Endothelial cell of umbilical vein (primary cell): ENCODE measurements around the gene RILPL2. TPM values are rescaled to one million over a fixed set of nuclear protein-coding genes. Genes with fewer than 3 reads are reported as not detected.
"Not testable (repeated sequence)": the region's sequence is repeated elsewhere in the genome, so short reads cannot be mapped to it uniquely, and the experiment has no call there.

Source experiments
- BruUV-seq: library from RNA; stranded (reverse); fragments of 400-500 nt; replicated peaks from 2 replicates; lab custom pipeline; 2021; lab: Mats Ljungman, UMichigan
- CTCF ChIA-PET: fragments of 300-600, 350-600 bp; sonication (Branson Sonifier 250); formaldehyde crosslinking; loops from one replicate; lab custom pipeline; 2021; ENCODE audit warnings: antibody characterized with exemption, inconsistent platforms; lab: Charles Lee
- POLR2A ChIA-PET: fragments of 300-600, 350-600 bp; sonication (Branson Sonifier 250); formaldehyde crosslinking; loops from one replicate; lab custom pipeline; 2021; ENCODE audit warnings: antibody characterized with exemption, inconsistent platforms; lab: Charles Lee
- DNase-seq: peaks from one replicate; pipeline ENCODE4 v3.0.0-alpha.2; 2011; ENCODE audit warnings: low read depth, low spot score
- FAIRE-seq: peaks from 2 replicates; lab custom pipeline; 2011; peaks lifted over from hg19 to GRCh38; lab: Jason Lieb, UNC
- H2AFZ ChIP-seq: 2 replicates; pipeline ENCODE4 v1.6.0; 2012; ENCODE audit warnings: low read depth, low read length, control low read depth, inconsistent platforms
- H3K27ac ChIP-seq: 2 replicates; pipeline ENCODE4 v1.5.1; 2011; ENCODE audit warnings: low read depth, mild to moderate bottlenecking, control low read depth, low read length, moderate library complexity; ENCODE audit not compliant: insufficient read depth
- H3K27me3 ChIP-seq, 2 experiments: 2 replicates each; pipeline versions ENCODE4 v1.6.0 to v1.6.1; 2011; ENCODE audit warnings: low read length in 2 of 2, mixed read lengths in 1 of 2; ENCODE audit not compliant: control insufficient read depth in 2 of 2, insufficient read depth in 2 of 2
- H3K36me3 ChIP-seq, 2 experiments: 2 replicates in 1 of 2; 3 replicates in 1 of 2; pipeline ENCODE4 v1.5.1; 2011; ENCODE audit warnings: low read length in 2 of 2, mild to moderate bottlenecking in 1 of 2, moderate library complexity in 1 of 2; ENCODE audit not compliant: control insufficient read depth in 2 of 2, insufficient read depth in 2 of 2; ENCODE audit errors: extremely low read depth in 1 of 2
- H3K4me1 ChIP-seq: 3 replicates; pipeline ENCODE4 v1.5.1; 2011; ENCODE audit warnings: mild to moderate bottlenecking, low read length; ENCODE audit not compliant: control insufficient read depth, insufficient read depth; ENCODE audit errors: extremely low read depth
- H3K4me2 ChIP-seq: 2 replicates; pipeline ENCODE4 v1.6.1; 2011; ENCODE audit warnings: low read length, control low read depth, mixed read lengths; ENCODE audit not compliant: insufficient read depth
- H3K4me3 ChIP-seq, 3 experiments: fragments of 200-600 bp in 1 of 3; sonication (generic), shearing (Covaris generic) in 1 of 3; replicated peaks in 1 of 3; 2 replicates each; pipeline ENCODE4 v1.5.1; 2011 to 2016; ENCODE audit warnings: control low read depth in 3 of 3, low read length in 3 of 3, mild to moderate bottlenecking in 2 of 3, inconsistent platforms in 1 of 3, low read depth in 1 of 3, moderate library complexity in 1 of 3; ENCODE audit not compliant: insufficient read depth in 1 of 3
- H3K79me2 ChIP-seq: 2 replicates; pipeline ENCODE4 v1.6.0; 2012; ENCODE audit warnings: low read length, inconsistent platforms; ENCODE audit not compliant: control insufficient read depth, insufficient read depth
- H3K9ac ChIP-seq: replicated peaks from 2 replicates; pipeline ENCODE3; 2011; ENCODE audit warnings: low read length, control low read depth; ENCODE audit not compliant: insufficient read depth; ENCODE audit errors: extremely low read depth
- H3K9me1 ChIP-seq: replicated peaks from 3 replicates; pipeline ENCODE4 v1.6.0; 2011; ENCODE audit warnings: mild to moderate bottlenecking, low read length; ENCODE audit not compliant: control insufficient read depth, insufficient read depth; ENCODE audit errors: extremely low read depth
- H3K9me3 ChIP-seq: replicated peaks from 2 replicates; pipeline ENCODE4 v1.5.1; 2012; ENCODE audit warnings: low read length, inconsistent platforms; ENCODE audit not compliant: control insufficient read depth, insufficient read depth
- H4K20me1 ChIP-seq: replicated peaks from 2 replicates; pipeline ENCODE3; 2011; ENCODE audit warnings: mild to moderate bottlenecking, low read length; ENCODE audit not compliant: control insufficient read depth, insufficient read depth; ENCODE audit errors: extremely low read depth
- CTCF ChIP-seq, 2 donors: IDR thresholded peaks; 1 replicate in 1 of 2; 2 replicates in 1 of 2; pipeline ENCODE4 v1.5.1; 2011; ENCODE audit warnings: low read length in 2 of 2, mild to moderate bottlenecking in 2 of 2, moderate library complexity in 2 of 2, control low read depth in 1 of 2, inconsistent platforms in 1 of 2, low read depth in 1 of 2; ENCODE audit not compliant: insufficient read depth in 1 of 2; ENCODE audit errors: extremely low read depth in 1 of 2
- EZH2 ChIP-seq: IDR thresholded peaks from 2 replicates; pipeline ENCODE4 v1.6.1; 2012; ENCODE audit warnings: borderline replicate concordance, low read depth, mild to moderate bottlenecking, moderate library complexity, low read length, inconsistent platforms; ENCODE audit not compliant: severe bottlenecking
- FOS ChIP-seq: IDR thresholded peaks from 2 replicates; pipeline ENCODE4 v1.6.1; 2011; ENCODE audit warnings: mild to moderate bottlenecking, low read length, moderate library complexity, borderline replicate concordance; ENCODE audit not compliant: insufficient read depth
- GATA2 ChIP-seq: IDR thresholded peaks from 2 replicates; pipeline ENCODE4 v1.7.0; 2011; ENCODE audit warnings: low read depth, mild to moderate bottlenecking, moderate library complexity, mixed read lengths, low read length; ENCODE audit not compliant: insufficient read length, insufficient read depth
- JUN ChIP-seq: IDR thresholded peaks from 2 replicates; pipeline ENCODE4 v1.6.1; 2011; ENCODE audit warnings: borderline replicate concordance, low read depth; ENCODE audit not compliant: insufficient read length, insufficient read depth
- MAX ChIP-seq: IDR thresholded peaks from 2 replicates; pipeline ENCODE4 v1.6.1; 2011; ENCODE audit not compliant: insufficient read depth, insufficient read length
- MYC ChIP-seq: IDR thresholded peaks from one replicate; pipeline ENCODE4 v1.6.1; 2011; ENCODE audit warnings: mild to moderate bottlenecking, low read depth, low read length
- POLR2A ChIP-seq: IDR thresholded peaks from 2 replicates; pipeline ENCODE4 v1.6.1; 2012; ENCODE audit warnings: low read depth, mild to moderate bottlenecking, control low read depth, low read length
- POLR2AphosphoS5 ChIP-seq: IDR thresholded peaks from 2 replicates; pipeline ENCODE4 v1.6.1; 2012; ENCODE audit warnings: low read depth, mild to moderate bottlenecking, control low read depth, low read length, moderate library complexity; ENCODE audit not compliant: insufficient read depth
- dilution Hi-C: fragments of 300-500 bp; cut with MboI; formaldehyde crosslinking; loops from one replicate; pipeline ENCODE4 v1.15.0; 2019; ENCODE audit warnings: low sequenced_read_pairs; ENCODE audit not compliant: extremely low pct_ligation_motif_present
- intact Hi-C: fragments of 100-400 bp; cut with micrococcal nuclease; formaldehyde crosslinking; loops from one replicate; pipeline ENCODE4 v1.10.0; 2022
- polyA plus RNA-seq, 4 experiments: library from polyadenylated mRNA; depleted of rRNA in 3 of 4; stranded (reverse) in 3 of 4; unstranded in 1 of 4; fragments of >200 nt; gene quantifications; 2 replicates each; pipeline versions ENCODE4 v1.2.1 to v1.2.3, GENCODE V29; 2011 to 2012; ENCODE audit warnings: missing spikeins in 1 of 4
- total RNA-seq: library from RNA; stranded (reverse); gene quantifications from 2 replicates; pipeline ENCODE4 v1.2.3, GENCODE V29; 2021

Gene RILPL2
- total and polyA plus RNA-seq, 2 donors (not counting 3 experiments of a cell fraction or from before 2014, with no cell fraction given), result 3.3 to 4.6 TPM

- Histone ChIP-seq H3K27me3 (no peaks in the 10 kb centered on the region), H3K36me3 (peaks cover 5 to 6% of the 10 kb centered on the region in 2 experiments), H3K4me2 (no peak overlapping the region), H3K9ac (no peak overlapping the region), H3K79me2 (peaks cover 24% of the 10 kb centered on the region), H3K4me1 (no peaks in the 10 kb centered on the region), H3K4me3 (no peak overlapping the region), H4K20me1 (no peaks in the 10 kb centered on the region), H3K9me3 (no peaks in the 10 kb centered on the region), H3K27ac (no peak overlapping the region), H2AFZ (no peak overlapping the region), H3K9me1 (no peaks in the 10 kb centered on the region)
- ChIA-PET CTCF (interaction anchor here (0.8 kb wide), 1 partner anchor 44 kb away, joined by 4 read pairs; no protein-coding TSS in a partner anchor), POLR2A (no interaction called here)
- FAIRE-seq, result no peak
- BruUV-seq, result no TSS peak
- intact Hi-C loops, result no loop called here
- dilution Hi-C loops, result no loop called here
- TF ChIP-seq FOS, result no peak
- no peak for TF ChIP-seq JUN
- no peak for TF ChIP-seq EZH2
- no peak for TF ChIP-seq MAX
- no peak for TF ChIP-seq POLR2AphosphoS5
- no peak for TF ChIP-seq GATA2
- TF ChIP-seq POLR2A, result no peak
- TF ChIP-seq CTCF (IDR thresholded peaks at IDR 0.05; ENCODE audit: extremely low read depth in 1 of 2, insufficient read depth in 1 of 2, low read depth in 1 of 2, low read length in 2 of 2), result no peak
- no peak for TF ChIP-seq MYC
- DNase-seq, result peak; percentile 20
Measured at GRCh38 chr12:123465084-123465483, 28.6 kb upstream of the RILPL2 start.

DNA sequence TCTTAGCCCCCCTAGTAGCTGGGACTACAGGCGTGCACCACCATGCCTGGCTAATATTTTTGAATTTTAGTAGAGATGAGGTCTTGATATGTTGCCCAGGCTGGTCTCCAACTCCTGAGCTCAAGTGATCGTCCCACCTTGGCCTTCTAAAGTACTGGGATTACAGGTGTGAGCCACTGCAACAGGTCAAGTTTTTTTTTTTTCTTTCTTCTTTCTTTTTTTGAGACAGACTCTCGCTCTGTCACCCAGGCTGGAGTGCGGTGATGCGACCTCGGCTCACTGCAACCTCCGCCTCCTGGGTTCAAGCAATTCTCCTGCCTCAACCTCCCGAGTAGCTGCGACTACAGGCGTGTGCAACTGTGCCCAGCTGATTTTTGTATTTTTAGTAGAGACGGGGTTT is 26.7 kb upstream of the RILPL2 start:
- H3K4me3 ChIP-seq, H4K20me1 ChIP-seq, H3K9ac ChIP-seq, H3K4me1 ChIP-seq, dilution Hi-C loops, H3K4me2 ChIP-seq, H3K36me3 ChIP-seq, BruUV-seq, H3K9me3 ChIP-seq, H3K27me3 ChIP-seq, intact Hi-C loops, FAIRE-seq, H3K9me1 ChIP-seq, H3K27ac ChIP-seq, H2AFZ ChIP-seq, DNase-seq: not testable (repeated sequence)
- POLR2A ChIA-PET, result interaction anchor here (0.7 kb wide), 1 partner anchor 60 kb away, joined by 4 read pairs; no protein-coding TSS in a partner anchor
- CTCF ChIA-PET, result interaction anchor here (0.8 kb wide), 1 partner anchor 8 kb away, joined by 3 read pairs; no protein-coding TSS in a partner anchor
- peaks cover 31% of the 10 kb centered on the region for H3K79me2 ChIP-seq
